Upper lobe of left lung (tissue), 6 donors: ENCODE results near the gene AFAP1. TPM values are rescaled to one million over a fixed set of nuclear protein-coding genes. Genes with fewer than 3 reads are reported as not detected.

Experiments used
- ATAC-seq, 2 donors: fragments of 200-7000 bp; cut with Tn5 transposase; one replicate each; pipeline ENCODE4 v1.9.1; 2022; ENCODE audit warnings: mild to moderate bottlenecking in 2 of 2, moderate library complexity in 2 of 2; ENCODE audit not compliant: low FRiP score in 2 of 2
- DNase-seq, 2 donors: peaks; one replicate each; pipeline ENCODE4 v3.0.0-alpha.2; 2019 to 2020
- H3K27ac ChIP-seq, 4 donors: fragments of 200-600 bp; sonication (generic); one replicate each; pipeline ENCODE4 v1.5.1; 2016 to 2019
- H3K27me3 ChIP-seq, 4 donors: fragments of 200-600 bp; sonication (generic); one replicate each; pipeline ENCODE4 v1.5.1; 2017 to 2019
- H3K36me3 ChIP-seq, 4 donors: fragments of 200-600 bp; sonication (generic); one replicate each; pipeline ENCODE4 v1.5.1; 2016 to 2019
- H3K4me1 ChIP-seq, 4 donors: fragments of 200-600 bp; sonication (generic); one replicate each; pipeline ENCODE4 v1.5.1; 2018 to 2019
- H3K4me3 ChIP-seq, 4 donors: fragments of 200-600 bp; sonication (generic); one replicate each; pipeline ENCODE4 v1.5.1; 2017 to 2019; ENCODE audit warnings: mild to moderate bottlenecking in 2 of 4, moderate library complexity in 1 of 4
- H3K9me3 ChIP-seq, 4 donors: fragments of 200-600 bp; sonication (generic); one replicate each; pipeline ENCODE4 v1.5.1; 2018 to 2019
- EP300 ChIP-seq, 4 donors: sonication (generic); formaldehyde crosslinking; IDR thresholded peaks; one replicate each; pipeline ENCODE4 v1.5.1; 2017; ENCODE audit warnings: antibody characterized with exemption in 4 of 4, control low read depth in 2 of 4
- POLR2A ChIP-seq, 4 donors: fragments of 450-650 bp; IDR thresholded peaks; one replicate each; pipeline ENCODE4 v1.5.1; 2016 to 2017; ENCODE audit warnings: antibody characterized with exemption in 4 of 4, mild to moderate bottlenecking in 2 of 4
- POLR2AphosphoS5 ChIP-seq, 2 donors: sonication (generic); formaldehyde crosslinking; IDR thresholded peaks; one replicate each; pipeline ENCODE4 v1.5.1; 2017; ENCODE audit warnings: antibody characterized with exemption in 2 of 2
- WGBS, 2 donors: methylation state at CpG; one replicate each; pipeline ENCODE4 v1.1.5; 2017 to 2018; 5-methylcytosine and 5-hydroxymethylcytosine counted together
- total RNA-seq, 6 donors: library from RNA; depleted of rRNA in 4 of 6; stranded (reverse); fragments of >200 nt in 4 of 6; gene quantifications; one replicate each; pipeline versions ENCODE4 v1.1.0 to v1.2.1, GENCODE V29; 2016 to 2021
- TF ChIP-seq, protein P1 (sequence below), 6 experiments: fragments of 450-650 bp in 4 of 6; fragments of 200-600 bp in 2 of 6; sonication (generic) in 2 of 6; IDR thresholded peaks; one replicate each; pipeline ENCODE4 v1.5.1; 2016 to 2019; ENCODE audit warnings: antibody characterized with exemption in 6 of 6
- donor health status: DM: no; HTN: no; CAD: no; lungs with moderate emphysema.
- donor health status: DM: no; HTN: yes; CAD: no; lungs with severe emphysema.

The AFAP1 gene
- total RNA-seq, 6 donors from 2014 or later = 10.9 to 26.7 (median 19.2) TPM

DNA sequence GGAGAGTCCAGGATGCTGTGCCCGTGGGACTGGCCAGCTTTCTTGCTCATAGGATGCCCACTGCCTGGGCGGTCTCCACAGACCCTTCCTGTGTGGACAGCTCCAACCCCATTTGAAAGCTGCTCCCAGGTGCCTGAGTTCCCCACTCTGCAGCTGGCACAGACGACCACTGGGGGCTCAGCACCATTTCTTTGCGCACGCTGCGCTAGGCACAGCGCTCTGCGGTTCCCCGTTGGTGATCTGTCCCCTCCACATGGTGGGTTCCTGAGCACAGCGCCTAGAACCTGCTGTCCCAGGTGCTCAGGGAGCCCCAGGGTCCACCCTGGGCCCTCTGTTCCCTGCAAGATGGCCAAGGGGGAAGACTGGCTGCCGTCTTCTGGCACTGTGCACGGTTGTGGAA, 45.4 kb upstream of the AFAP1 start:
- H3K9me3 ChIP-seq = no peaks in the 10 kb centered on the region
- ATAC-seq (no peak), DNase-seq (peak in 1 of 2 donors; percentile 17)
- H3K4me3 ChIP-seq = no peak overlapping the region
- H3K36me3 ChIP-seq = no peaks in the 10 kb centered on the region
- H3K27me3 ChIP-seq = no peaks in the 10 kb centered on the region
- TF ChIP-seq, protein P1, sequence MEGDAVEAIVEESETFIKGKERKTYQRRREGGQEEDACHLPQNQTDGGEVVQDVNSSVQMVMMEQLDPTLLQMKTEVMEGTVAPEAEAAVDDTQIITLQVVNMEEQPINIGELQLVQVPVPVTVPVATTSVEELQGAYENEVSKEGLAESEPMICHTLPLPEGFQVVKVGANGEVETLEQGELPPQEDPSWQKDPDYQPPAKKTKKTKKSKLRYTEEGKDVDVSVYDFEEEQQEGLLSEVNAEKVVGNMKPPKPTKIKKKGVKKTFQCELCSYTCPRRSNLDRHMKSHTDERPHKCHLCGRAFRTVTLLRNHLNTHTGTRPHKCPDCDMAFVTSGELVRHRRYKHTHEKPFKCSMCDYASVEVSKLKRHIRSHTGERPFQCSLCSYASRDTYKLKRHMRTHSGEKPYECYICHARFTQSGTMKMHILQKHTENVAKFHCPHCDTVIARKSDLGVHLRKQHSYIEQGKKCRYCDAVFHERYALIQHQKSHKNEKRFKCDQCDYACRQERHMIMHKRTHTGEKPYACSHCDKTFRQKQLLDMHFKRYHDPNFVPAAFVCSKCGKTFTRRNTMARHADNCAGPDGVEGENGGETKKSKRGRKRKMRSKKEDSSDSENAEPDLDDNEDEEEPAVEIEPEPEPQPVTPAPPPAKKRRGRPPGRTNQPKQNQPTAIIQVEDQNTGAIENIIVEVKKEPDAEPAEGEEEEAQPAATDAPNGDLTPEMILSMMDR (IDR thresholded peaks at IDR 0.05) = no peak
- no peak for TF ChIP-seq POLR2A (IDR thresholded peaks at IDR 0.05)
- TF ChIP-seq POLR2AphosphoS5 (IDR thresholded peaks at IDR 0.05) = no peak
- TF ChIP-seq EP300 (IDR thresholded peaks at IDR 0.05) = no peak
- WGBS, 2 donors = 89 to 96% methylated on average over 9 to 12 of the region's 12 CpGs
- H3K27ac ChIP-seq = no peak overlapping the region
- H3K4me1 ChIP-seq = peaks cover 0 to 7% (median 2%) of the 10 kb centered on the region in 4 donors

DNA sequence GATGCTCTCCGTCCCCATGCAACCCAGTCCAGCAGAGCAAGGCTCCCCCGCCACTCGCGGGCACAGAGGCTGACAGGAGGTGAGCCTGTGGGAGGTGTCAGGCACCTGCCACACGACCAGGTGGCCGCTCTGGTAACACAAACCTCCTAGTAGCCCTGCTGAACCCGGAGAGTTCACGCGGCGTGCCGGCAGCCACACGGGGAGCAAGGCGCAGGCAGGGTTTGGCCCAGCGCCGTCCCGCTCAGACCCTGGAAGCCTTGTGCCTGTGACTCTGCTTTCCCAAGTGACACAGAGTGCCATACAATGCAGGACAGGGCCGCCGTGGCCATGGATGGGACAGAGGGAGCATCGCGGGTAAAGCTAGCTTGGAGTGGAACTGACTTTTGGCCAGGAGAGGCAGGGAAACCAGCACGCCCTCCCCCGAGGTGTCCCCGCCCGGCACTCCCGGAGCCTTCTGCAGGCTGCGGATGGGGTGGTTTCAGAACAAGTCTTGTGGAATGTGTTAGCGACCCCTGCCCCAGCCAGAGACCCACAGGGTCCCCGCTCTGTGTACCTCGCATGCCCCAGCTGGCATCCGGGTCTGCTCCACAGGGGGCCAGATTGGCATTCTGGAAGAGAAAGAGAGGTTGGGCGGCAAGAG, 44.7 kb upstream of the AFAP1 start:
- H3K4me1 ChIP-seq = peaks cover 0 to 7% (median 2%) of the 10 kb centered on the region in 4 donors
- no peaks in the 10 kb centered on the region for H3K27me3 ChIP-seq
- 91 to 92% methylated on average over 23 to 29 of the region's 31 CpGs for WGBS, 2 donors
- DNase-seq (peak in 1 of 2 donors; percentile 75), ATAC-seq (no peak)
- no peaks in the 10 kb centered on the region for H3K36me3 ChIP-seq
- H3K27ac ChIP-seq = no peak overlapping the region
- no peak for TF ChIP-seq POLR2A (IDR thresholded peaks at IDR 0.05)
- TF ChIP-seq EP300 (IDR thresholded peaks at IDR 0.05) = no peak
- TF ChIP-seq, protein P1 (IDR thresholded peaks at IDR 0.05) = no peak
- H3K4me3 ChIP-seq = no peak overlapping the region
- no peaks in the 10 kb centered on the region for H3K9me3 ChIP-seq

DNA sequence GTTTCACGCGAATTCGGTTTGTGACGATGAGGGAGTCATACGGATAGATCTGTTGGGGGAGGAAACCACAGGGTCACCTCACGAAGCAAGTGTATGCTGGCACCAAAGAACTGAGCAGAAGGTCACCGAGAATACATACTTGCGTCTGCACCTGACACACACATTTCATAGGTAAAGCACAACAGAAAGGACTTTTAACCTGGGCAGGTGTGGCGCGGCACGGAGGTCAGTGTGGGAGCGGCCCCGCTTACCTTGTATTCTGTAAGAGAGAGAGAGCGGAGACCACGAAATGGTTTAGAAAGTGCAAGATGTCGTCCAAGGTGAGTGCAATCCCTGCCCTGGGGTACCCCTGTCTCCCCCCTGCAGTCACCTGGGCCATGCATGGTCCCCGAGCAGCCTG, 43.6 kb upstream of the AFAP1 start:
- WGBS, 2 donors = 91 to 100% methylated on average over 15 to 17 of the region's 17 CpGs
- Histone ChIP-seq H3K27me3 (no peaks in the 10 kb centered on the region), H3K4me1 (peaks cover 5 to 13% (median 7%) of the 10 kb centered on the region in 4 donors), H3K36me3 (no peaks in the 10 kb centered on the region), H3K9me3 (no peaks in the 10 kb centered on the region), H3K27ac (no peak overlapping the region), H3K4me3 (no peak overlapping the region)
- DNase-seq = no peak
- TF ChIP-seq POLR2A (IDR thresholded peaks at IDR 0.05) = no peak
- TF ChIP-seq, protein P1 (IDR thresholded peaks at IDR 0.05) = no peak
- no peak for TF ChIP-seq EP300 (IDR thresholded peaks at IDR 0.05)
- no peak for TF ChIP-seq POLR2AphosphoS5 (IDR thresholded peaks at IDR 0.05)
- ATAC-seq = no peak

GRCh38 chr4:7981738-7982394, 42.2 kb upstream of the AFAP1 start:
- ATAC-seq (peak in 1 of 2 donors; percentile 1), DNase-seq (peak in 1 of 2 donors; percentile 78)
- H3K36me3 ChIP-seq = no peaks in the 10 kb centered on the region
- no peak for TF ChIP-seq POLR2AphosphoS5 (IDR thresholded peaks at IDR 0.05)
- TF ChIP-seq, protein P1 (IDR thresholded peaks at IDR 0.05) = no peak
- no peak for TF ChIP-seq POLR2A (IDR thresholded peaks at IDR 0.05)
- peaks cover 11 to 19% (median 13%) of the 10 kb centered on the region in 4 donors for H3K4me1 ChIP-seq
- H3K9me3 ChIP-seq = no peaks in the 10 kb centered on the region
- H3K27ac ChIP-seq = no peak overlapping the region
- no peaks in the 10 kb centered on the region for H3K27me3 ChIP-seq
- H3K4me3 ChIP-seq = no peak overlapping the region
- WGBS, 2 donors = 56 to 81% methylated on average over 4 to 8 of the region's 8 CpGs
